IMR-90 (cell line): ENCODE data around the gene SMYD2.

Experiments
- CEBPB ChIP-seq: IDR thresholded peaks from 2 replicates; pipeline ENCODE4 v1.6.1; 2012; ENCODE audit warnings: low read depth, low read length, improper control_type of control experiment
- CTCF ChIP-seq: conservative IDR thresholded peaks from 2 replicates; pipeline ENCODE4 v1.5.1; 2012; ENCODE audit warnings: mild to moderate bottlenecking, low read depth, low read length, improper control_type of control experiment
- ELK1 ChIP-seq: fragments of 150-350 bp; IDR thresholded peaks from 2 replicates; pipeline ENCODE4 v1.6.1; 2016; ENCODE audit warnings: low read depth, mild to moderate bottlenecking, low read length, moderate library complexity, borderline replicate concordance
- MXI1 ChIP-seq: IDR thresholded peaks from 2 replicates; pipeline ENCODE4 v1.6.1; 2012; ENCODE audit warnings: low read depth, mild to moderate bottlenecking, low read length, moderate library complexity, borderline replicate concordance
- NFE2L2 ChIP-seq: fragments of 150-350 bp; IDR thresholded peaks from 2 replicates; pipeline ENCODE4 v1.6.1; 2016; ENCODE audit warnings: low read depth, mild to moderate bottlenecking, low read length
- POLR2A ChIP-seq: IDR thresholded peaks from 2 replicates; pipeline ENCODE4 v1.6.1; 2012; ENCODE audit warnings: mild to moderate bottlenecking, low read depth, low read length
- RAD21 ChIP-seq: IDR thresholded peaks from 2 replicates; pipeline ENCODE4 v1.6.1; 2012; ENCODE audit warnings: low read length, improper control_type of control experiment
- RFX5 ChIP-seq: IDR thresholded peaks from 2 replicates; pipeline ENCODE4 v1.8.0; 2012; ENCODE audit warnings: low read depth, mild to moderate bottlenecking, low read length, moderate library complexity

GRCh38 chr1:214335567-214335966 is 54.6 kb downstream of the SMYD2 start:
- TF ChIP-seq CTCF = no peak
- TF ChIP-seq POLR2A = no peak
- TF ChIP-seq CEBPB = no peak
- no peak for TF ChIP-seq RFX5
- no peak for TF ChIP-seq NFE2L2
- TF ChIP-seq RAD21 = no peak
- TF ChIP-seq ELK1 = no peak
- no peak for TF ChIP-seq MXI1
